GM13976 (cell line): ENCODE results near the gene SF1.
A peak's percentile ranks its signal among the peaks of the same experiment; 100 is the strongest.

Source experiments
- DNase-seq: peaks from one replicate; pipeline ENCODE4 v3.0.0; 2012; ENCODE audit warnings: low spot score
- in situ Hi-C: fragments of 300-500 bp; cut with MboI; formaldehyde crosslinking; loops from one replicate; pipeline ENCODE4 v1.12.0; 2022; ENCODE audit warnings: low sequenced_read_pairs, mixed read lengths, inconsistent platforms; ENCODE audit not compliant: unreplicated experiment
- TF ChIP-seq, protein P1 (sequence below): IDR thresholded peaks from 2 replicates; pipeline ENCODE4 v1.5.1; 2012; ENCODE audit warnings: borderline replicate concordance, mild to moderate bottlenecking; ENCODE audit not compliant: insufficient read depth; ENCODE audit errors: extremely low read depth, missing control alignments, control extremely low read depth

SF1 gene

DNA sequence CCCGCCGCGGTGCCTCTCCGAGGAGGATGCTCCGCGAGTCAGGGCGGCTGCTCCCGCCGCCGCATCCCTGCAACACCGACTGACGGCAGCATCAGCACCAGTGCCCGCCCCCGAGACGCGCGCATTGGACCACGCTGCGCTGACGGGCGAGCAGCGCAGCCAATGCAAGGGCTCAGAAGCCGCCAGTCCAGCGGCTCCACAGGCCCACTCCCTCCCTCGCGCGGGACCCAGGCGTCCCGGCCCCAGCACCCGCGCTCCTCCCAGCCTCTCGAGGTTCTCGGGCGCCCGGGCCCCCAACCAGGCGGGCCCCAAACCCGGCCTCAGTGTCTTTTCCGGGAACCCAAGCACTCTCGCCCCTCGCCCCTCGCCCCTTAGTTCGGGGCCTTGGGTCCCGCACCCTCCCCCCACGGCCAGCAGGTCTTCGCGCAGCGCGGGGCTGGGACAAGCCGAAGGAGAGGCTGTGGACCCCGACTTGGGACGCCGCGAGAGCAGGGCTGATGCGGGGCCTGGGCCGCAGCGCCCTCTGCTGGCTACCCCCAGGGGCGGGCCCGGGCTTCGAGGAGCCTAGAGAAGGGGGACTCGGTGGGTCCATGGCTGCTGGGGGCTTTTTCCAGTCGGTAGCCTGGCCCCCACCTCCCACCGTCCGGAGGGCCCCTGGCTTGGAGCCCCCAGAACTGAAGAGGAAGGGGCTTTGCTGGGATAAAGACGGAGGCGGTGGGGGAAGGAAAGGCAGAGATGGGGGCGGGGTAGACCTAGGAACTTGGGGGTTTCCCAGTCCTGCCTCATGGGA lies 55.0 kb downstream of the SF1 start, which contains the start of gene NRXN2:
Gene NRXN2 (minus strand): TSS at position 81 of the 790 bp plus-strand sequence. CDS start 9,498 bp downstream, outside the sequence.
- in situ Hi-C loops: no loop called here
- TF ChIP-seq, protein P1, sequence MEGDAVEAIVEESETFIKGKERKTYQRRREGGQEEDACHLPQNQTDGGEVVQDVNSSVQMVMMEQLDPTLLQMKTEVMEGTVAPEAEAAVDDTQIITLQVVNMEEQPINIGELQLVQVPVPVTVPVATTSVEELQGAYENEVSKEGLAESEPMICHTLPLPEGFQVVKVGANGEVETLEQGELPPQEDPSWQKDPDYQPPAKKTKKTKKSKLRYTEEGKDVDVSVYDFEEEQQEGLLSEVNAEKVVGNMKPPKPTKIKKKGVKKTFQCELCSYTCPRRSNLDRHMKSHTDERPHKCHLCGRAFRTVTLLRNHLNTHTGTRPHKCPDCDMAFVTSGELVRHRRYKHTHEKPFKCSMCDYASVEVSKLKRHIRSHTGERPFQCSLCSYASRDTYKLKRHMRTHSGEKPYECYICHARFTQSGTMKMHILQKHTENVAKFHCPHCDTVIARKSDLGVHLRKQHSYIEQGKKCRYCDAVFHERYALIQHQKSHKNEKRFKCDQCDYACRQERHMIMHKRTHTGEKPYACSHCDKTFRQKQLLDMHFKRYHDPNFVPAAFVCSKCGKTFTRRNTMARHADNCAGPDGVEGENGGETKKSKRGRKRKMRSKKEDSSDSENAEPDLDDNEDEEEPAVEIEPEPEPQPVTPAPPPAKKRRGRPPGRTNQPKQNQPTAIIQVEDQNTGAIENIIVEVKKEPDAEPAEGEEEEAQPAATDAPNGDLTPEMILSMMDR: peak; percentile 94
- peak; percentile 97 for DNase-seq

- peak; percentile 28 for DNase-seq
- TF ChIP-seq, protein P1: no peak
- in situ Hi-C loops: no loop called here
Measured at GRCh38 chr11:64722141-64723065, 55.9 kb downstream of the SF1 start.

- TF ChIP-seq, protein P1: no peak
- in situ Hi-C loops: no loop called here
- DNase-seq: peak; percentile 34
Measured at GRCh38 chr11:64721359-64721699, 57.0 kb downstream of the SF1 start.

GRCh38 chr11:64720640-64721358 lies 57.5 kb downstream of the SF1 start:
- TF ChIP-seq, protein P1: no peak
- no peak for DNase-seq
- in situ Hi-C loops: no loop called here

- TF ChIP-seq, protein P1: no peak
- DNase-seq: no peak
- in situ Hi-C loops: no loop called here
Measured at GRCh38 chr11:64720167-64720566, 58.2 kb downstream of the SF1 start.

GRCh38 chr11:64719406-64719805 lies 58.9 kb downstream of the SF1 start:
- in situ Hi-C loops: no loop called here
- TF ChIP-seq, protein P1: no peak
- no peak for DNase-seq
